ENCODE measurements around the gene CPZ. TPM values are rescaled to one million over a fixed set of nuclear protein-coding genes. Genes with fewer than 3 reads are reported as not detected.

CPZ gene
- total and polyA plus RNA-seq, 2 experiments from 2014 or later = 13.4 to 19.0 TPM

- Histone ChIP-seq H3K4me2 (ENCODE audit: unreplicated experiment) (no peak overlapping the region), H4K20me1 (ENCODE audit: insufficient read depth) (no peaks in the 10 kb centered on the region), H3K9me3 (ENCODE audit: low read depth) (no peaks in the 10 kb centered on the region), H3K4me1 (ENCODE audit: insufficient read depth) (no peaks in the 10 kb centered on the region), H3K36me3 (ENCODE audit: low read depth) (no peaks in the 10 kb centered on the region), H3K4me3 (no peak overlapping the region), H3K9me2 (ENCODE audit: insufficient read depth) (no peaks in the 10 kb centered on the region), H3K9ac (no peak overlapping the region), H3F3A (ENCODE audit: insufficient read depth) (no peaks in the 10 kb centered on the region), H3K27ac (no peak overlapping the region), H3K79me2 (ENCODE audit: insufficient read depth) (no peaks in the 10 kb centered on the region), H3K27me3 (replicated peaks; ENCODE audit: insufficient read depth) (no peaks in the 10 kb centered on the region), H2AFZ (no peak overlapping the region)
- TF ChIP-seq EZH2phosphoT487 (IDR thresholded peaks at IDR 0.05; ENCODE audit: insufficient read depth, low read depth) (no peak), EZH2 (IDR thresholded peaks at IDR 0.05; ENCODE audit: insufficient read depth, poor library complexity, severe bottlenecking) (no peak)
- 73 to 76% methylated on average over 8 of the region's 8 CpGs for WGBS, 2 experiments (ENCODE audit: low coverage in 1 of 2, low lambda C conversion rate in 2 of 2, missing lambda C conversion rate in 2 of 2)
- DNase-seq = no peak
- in situ Hi-C loops (cut with MboI) = loop anchor here (10.0 kb wide), 1 partner anchor 124 kb away; no protein-coding TSS in a partner anchor
Measured at GRCh38 chr4:8599091-8599460, 6.5 kb downstream of the CPZ start.

- Histone ChIP-seq H3K36me3 (ENCODE audit: low read depth) (no peaks in the 10 kb centered on the region), H3F3A (ENCODE audit: insufficient read depth) (no peaks in the 10 kb centered on the region), H3K79me2 (ENCODE audit: insufficient read depth) (no peaks in the 10 kb centered on the region), H3K9ac (no peak overlapping the region), H3K9me3 (ENCODE audit: low read depth) (no peaks in the 10 kb centered on the region), H2AFZ (no peak overlapping the region), H3K27ac (no peak overlapping the region), H3K4me1 (ENCODE audit: insufficient read depth) (no peaks in the 10 kb centered on the region), H4K20me1 (ENCODE audit: insufficient read depth) (no peaks in the 10 kb centered on the region), H3K4me2 (ENCODE audit: unreplicated experiment) (no peak overlapping the region), H3K4me3 (no peak overlapping the region), H3K27me3 (replicated peaks; ENCODE audit: insufficient read depth) (no peaks in the 10 kb centered on the region), H3K9me2 (ENCODE audit: insufficient read depth) (no peaks in the 10 kb centered on the region)
- in situ Hi-C loops (cut with MboI) = loop anchor here (10.0 to 25.0 kb wide), 2 partner anchors 125 to 362 kb away; no protein-coding TSS in a partner anchor
- WGBS, 2 experiments (ENCODE audit: low coverage in 1 of 2, low lambda C conversion rate in 2 of 2, missing lambda C conversion rate in 2 of 2) = 12 to 21% methylated on average over 9 of the region's 9 CpGs
- TF ChIP-seq EZH2 (IDR thresholded peaks at IDR 0.05; ENCODE audit: insufficient read depth, poor library complexity, severe bottlenecking) (no peak), EZH2phosphoT487 (IDR thresholded peaks at IDR 0.05; ENCODE audit: insufficient read depth, low read depth) (no peak)
- DNase-seq = peak; percentile 95
Measured at GRCh38 chr4:8599657-8600056, 7.1 kb downstream of the CPZ start.

- DNase-seq = no peak
- Histone ChIP-seq H3K4me3 (no peak overlapping the region), H3K27me3 (replicated peaks; ENCODE audit: insufficient read depth) (no peaks in the 10 kb centered on the region), H3K9me3 (ENCODE audit: low read depth) (no peaks in the 10 kb centered on the region), H3K4me1 (ENCODE audit: insufficient read depth) (no peaks in the 10 kb centered on the region), H3K4me2 (ENCODE audit: unreplicated experiment) (no peak overlapping the region), H4K20me1 (ENCODE audit: insufficient read depth) (no peaks in the 10 kb centered on the region), H3K9ac (no peak overlapping the region), H3K36me3 (ENCODE audit: low read depth) (no peaks in the 10 kb centered on the region), H3F3A (ENCODE audit: insufficient read depth) (no peaks in the 10 kb centered on the region), H3K27ac (no peak overlapping the region), H2AFZ (no peak overlapping the region), H3K79me2 (ENCODE audit: insufficient read depth) (no peaks in the 10 kb centered on the region), H3K9me2 (ENCODE audit: insufficient read depth) (no peaks in the 10 kb centered on the region)
- WGBS, 2 experiments (ENCODE audit: low coverage in 1 of 2, low lambda C conversion rate in 2 of 2, missing lambda C conversion rate in 2 of 2) = 79 to 81% methylated on average over 13 of the region's 13 CpGs
- TF ChIP-seq EZH2 (IDR thresholded peaks at IDR 0.05; ENCODE audit: insufficient read depth, poor library complexity, severe bottlenecking) (no peak), EZH2phosphoT487 (IDR thresholded peaks at IDR 0.05; ENCODE audit: insufficient read depth, low read depth) (no peak)
- in situ Hi-C loops (cut with MboI) = loop anchor here (25.0 kb wide), 1 partner anchor 363 kb away; no protein-coding TSS in a partner anchor
Measured at GRCh38 chr4:8600266-8600665, 7.7 kb downstream of the CPZ start.

GRCh38 chr4:8600686-8601085 lies 8.1 kb downstream of the CPZ start:
- no peak overlapping the region for H3K9ac ChIP-seq
- no peaks in the 10 kb centered on the region for H3K4me1 ChIP-seq (ENCODE audit: insufficient read depth)
- H3K36me3 ChIP-seq (ENCODE audit: low read depth) = no peaks in the 10 kb centered on the region
- in situ Hi-C loops (cut with MboI) = loop anchor here (25.0 kb wide), 1 partner anchor 363 kb away; no protein-coding TSS in a partner anchor
- TF ChIP-seq EZH2phosphoT487 (IDR thresholded peaks at IDR 0.05; ENCODE audit: insufficient read depth, low read depth) (no peak), EZH2 (IDR thresholded peaks at IDR 0.05; ENCODE audit: insufficient read depth, poor library complexity, severe bottlenecking) (no peak)
- no peaks in the 10 kb centered on the region for H3K9me3 ChIP-seq (ENCODE audit: low read depth)
- H2AFZ ChIP-seq = no peak overlapping the region
- H3K4me2 ChIP-seq (ENCODE audit: unreplicated experiment) = no peak overlapping the region
- 53 to 58% methylated on average over 12 of the region's 12 CpGs for WGBS, 2 experiments (ENCODE audit: low coverage in 1 of 2, low lambda C conversion rate in 2 of 2, missing lambda C conversion rate in 2 of 2)
- H4K20me1 ChIP-seq (ENCODE audit: insufficient read depth) = no peaks in the 10 kb centered on the region
- no peak overlapping the region for H3K27ac ChIP-seq
- no peaks in the 10 kb centered on the region for H3K9me2 ChIP-seq (ENCODE audit: insufficient read depth)
- H3F3A ChIP-seq (ENCODE audit: insufficient read depth) = no peaks in the 10 kb centered on the region
- H3K4me3 ChIP-seq = no peak overlapping the region
- H3K79me2 ChIP-seq (ENCODE audit: insufficient read depth) = no peaks in the 10 kb centered on the region
- DNase-seq = no peak
- H3K27me3 ChIP-seq (replicated peaks; ENCODE audit: insufficient read depth) = no peaks in the 10 kb centered on the region

- Histone ChIP-seq H4K20me1 (ENCODE audit: insufficient read depth) (no peaks in the 10 kb centered on the region), H3K9me2 (ENCODE audit: insufficient read depth) (no peaks in the 10 kb centered on the region), H3K79me2 (ENCODE audit: insufficient read depth) (no peaks in the 10 kb centered on the region), H3F3A (ENCODE audit: insufficient read depth) (no peaks in the 10 kb centered on the region), H3K4me3 (no peak overlapping the region), H3K27ac (no peak overlapping the region), H3K9ac (no peak overlapping the region), H3K4me1 (ENCODE audit: insufficient read depth) (no peaks in the 10 kb centered on the region), H3K36me3 (ENCODE audit: low read depth) (no peaks in the 10 kb centered on the region), H2AFZ (no peak overlapping the region), H3K4me2 (ENCODE audit: unreplicated experiment) (no peak overlapping the region), H3K9me3 (ENCODE audit: low read depth) (no peaks in the 10 kb centered on the region), H3K27me3 (replicated peaks; ENCODE audit: insufficient read depth) (no peaks in the 10 kb centered on the region)
- TF ChIP-seq EZH2phosphoT487 (IDR thresholded peaks at IDR 0.05; ENCODE audit: insufficient read depth, low read depth) = no peak
- no peak for TF ChIP-seq EZH2 (IDR thresholded peaks at IDR 0.05; ENCODE audit: insufficient read depth, poor library complexity, severe bottlenecking)
- in situ Hi-C loops (cut with MboI) = loop anchor here (25.0 kb wide), 1 partner anchor 364 kb away; no protein-coding TSS in a partner anchor
- WGBS, 2 experiments (ENCODE audit: low coverage in 1 of 2, low lambda C conversion rate in 2 of 2, missing lambda C conversion rate in 2 of 2) = 90 to 93% methylated on average over 23 of the region's 23 CpGs
- DNase-seq = no peak
Measured at GRCh38 chr4:8601086-8601485, 8.5 kb downstream of the CPZ start.
